HG02763 (cell line): ENCODE data around the gene CALM1.

Experiments
- ATAC-seq: cut with Tn5 transposase; IDR thresholded peaks from one replicate; pipeline ENCODE4 v1.9.1; 2021; ENCODE audit warnings: mild to moderate bottlenecking, moderate library complexity; ENCODE audit not compliant: unreplicated experiment

Gene CALM1

DNA sequence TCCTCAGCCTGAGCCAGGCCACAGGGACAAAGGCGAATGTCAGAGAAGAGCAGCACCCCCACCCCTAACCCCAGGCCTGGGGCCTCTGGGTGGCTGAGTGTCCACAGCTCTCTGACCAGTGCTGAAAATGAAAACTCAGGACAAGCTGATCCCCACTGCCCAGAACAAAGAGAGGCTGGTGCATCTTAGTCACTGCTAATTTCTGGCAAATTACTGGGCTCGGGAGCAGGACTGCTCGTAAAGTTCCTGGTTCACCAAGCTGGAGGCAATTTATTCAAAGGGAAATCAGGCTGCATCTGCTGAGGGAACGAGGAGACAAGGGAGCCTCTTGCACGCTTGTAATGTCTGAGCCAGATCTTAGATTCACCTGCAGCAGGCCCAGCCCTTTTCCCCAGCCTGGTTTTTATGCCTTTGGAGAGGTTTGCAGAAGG lies 43.2 kb downstream of the CALM1 start:
- no peak for ATAC-seq

DNA sequence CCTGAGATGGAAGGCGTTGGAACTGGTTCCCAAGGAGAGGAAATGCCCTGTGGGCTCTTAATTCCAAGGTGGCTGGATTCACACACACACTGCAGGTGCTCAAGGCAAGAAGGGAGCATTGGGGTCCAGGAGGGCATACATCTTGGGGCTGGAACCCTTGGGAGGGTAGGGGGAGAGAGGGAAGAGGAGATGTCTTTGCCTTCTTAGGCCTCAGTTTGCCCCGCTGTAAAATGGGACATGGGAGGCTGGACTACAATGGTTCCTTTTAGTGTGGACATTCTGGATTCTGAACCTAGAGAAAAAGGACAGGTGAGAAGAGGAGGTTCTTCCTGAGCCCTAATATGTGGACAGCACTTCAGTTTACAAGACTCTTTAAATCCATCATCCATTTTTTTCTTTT lies 43.8 kb downstream of the CALM1 start:
- no peak for ATAC-seq

DNA sequence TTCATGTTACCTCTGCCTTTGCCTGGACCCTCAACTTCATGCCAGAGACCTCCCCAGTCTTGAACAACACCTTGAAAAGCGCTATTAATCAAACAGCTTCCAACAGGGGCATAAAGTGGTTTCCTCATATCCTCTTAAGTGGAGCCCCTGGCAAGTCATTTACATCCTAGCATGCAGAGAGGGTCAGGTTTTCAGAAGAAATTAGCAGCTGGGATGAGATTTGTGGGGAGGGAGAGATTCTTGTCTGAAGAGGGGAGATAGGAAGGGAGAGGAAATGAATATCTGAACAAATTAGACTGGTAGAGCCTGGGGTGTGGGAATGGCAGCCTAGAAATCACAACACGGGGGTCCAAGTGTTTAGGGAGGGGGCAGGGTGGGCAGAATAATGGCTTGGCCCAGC lies 45.6 kb downstream of the CALM1 start:
- no peak for ATAC-seq

DNA sequence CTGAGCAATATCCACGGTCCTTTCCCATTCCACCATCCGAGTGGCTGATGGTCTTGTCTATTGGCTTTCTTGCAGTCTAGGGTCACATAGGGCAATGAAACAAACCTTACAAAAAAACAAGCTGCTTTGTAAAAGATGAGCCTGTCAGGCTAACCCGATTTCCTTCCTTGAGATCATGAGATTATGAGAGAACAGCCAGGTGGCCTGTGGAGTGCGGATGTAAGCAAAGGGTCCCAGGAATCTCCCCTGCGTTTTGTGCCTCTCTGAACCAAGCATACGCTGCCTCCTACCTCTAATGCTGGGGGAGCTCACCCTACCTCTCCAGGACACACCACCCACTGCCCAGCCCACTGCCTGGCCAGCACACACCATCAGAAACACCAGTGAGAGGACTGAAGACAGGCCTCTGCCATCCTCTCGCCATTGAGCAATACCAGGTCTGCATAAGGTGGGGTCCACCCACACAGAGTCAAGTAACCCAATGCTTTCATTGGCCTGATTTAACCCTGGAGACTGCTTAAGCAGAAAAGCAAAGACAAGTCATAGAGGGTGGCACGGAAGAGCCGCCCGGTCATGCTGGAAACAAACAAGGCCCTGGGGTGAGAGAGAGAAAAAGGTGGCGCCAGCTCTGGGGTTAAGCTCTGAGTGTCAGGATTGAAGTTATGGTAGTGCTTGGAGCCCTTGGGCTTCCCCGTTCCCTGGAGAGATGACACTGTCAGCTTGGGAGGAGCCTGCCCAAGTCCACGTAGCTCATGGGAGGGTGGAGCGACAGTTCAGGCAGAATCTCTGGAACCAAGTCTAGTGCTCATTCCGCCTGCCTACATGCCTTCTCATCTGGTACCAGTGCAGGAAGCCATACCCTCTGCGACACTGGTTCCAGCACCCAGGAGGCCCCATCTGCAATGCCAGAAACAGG lies 46.6 kb downstream of the CALM1 start:
- no peak for ATAC-seq

GRCh38 chr14:90444077-90444696 lies 47.4 kb downstream of the CALM1 start:
- ATAC-seq, result no peak

DNA sequence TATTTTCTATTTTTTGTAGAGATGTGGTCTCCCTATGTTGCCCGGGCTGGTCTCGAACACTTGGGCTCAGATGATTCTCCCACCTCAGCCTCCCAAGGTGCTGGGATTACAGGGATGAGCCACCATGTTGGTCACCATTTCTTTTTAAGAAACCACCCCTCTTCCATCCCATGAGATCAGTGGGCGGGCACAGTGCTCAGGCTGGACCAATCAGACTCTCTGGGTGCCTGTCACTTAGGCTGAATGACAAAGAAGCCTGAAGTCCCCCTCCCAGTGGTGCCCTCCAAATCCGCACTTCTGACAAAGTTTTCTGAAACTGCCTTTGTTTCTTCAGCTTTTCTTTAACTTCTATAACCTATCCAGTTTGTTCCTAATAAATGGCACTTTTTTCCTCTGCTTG lies 48.2 kb downstream of the CALM1 start:
- ATAC-seq, result no peak

DNA sequence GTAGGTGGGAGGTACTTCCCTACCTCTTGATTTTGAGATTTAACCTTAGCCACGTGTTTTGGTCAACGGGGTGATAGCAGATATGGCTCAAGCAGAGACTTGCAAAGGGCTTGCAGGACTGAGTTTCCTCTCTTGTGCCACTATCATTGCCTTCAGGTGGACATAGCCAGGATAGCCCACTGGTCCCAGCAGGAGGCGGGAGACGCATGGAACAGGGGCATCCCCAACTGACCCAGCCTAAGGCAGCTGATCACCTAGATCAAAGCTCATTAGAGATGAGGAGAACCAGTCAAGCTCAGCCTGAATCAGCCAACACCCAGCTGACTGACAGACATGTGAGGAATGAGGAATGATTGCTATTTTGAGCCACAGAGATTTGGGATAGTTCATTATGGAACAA lies 49.6 kb downstream of the CALM1 start:
- no peak for ATAC-seq

DNA sequence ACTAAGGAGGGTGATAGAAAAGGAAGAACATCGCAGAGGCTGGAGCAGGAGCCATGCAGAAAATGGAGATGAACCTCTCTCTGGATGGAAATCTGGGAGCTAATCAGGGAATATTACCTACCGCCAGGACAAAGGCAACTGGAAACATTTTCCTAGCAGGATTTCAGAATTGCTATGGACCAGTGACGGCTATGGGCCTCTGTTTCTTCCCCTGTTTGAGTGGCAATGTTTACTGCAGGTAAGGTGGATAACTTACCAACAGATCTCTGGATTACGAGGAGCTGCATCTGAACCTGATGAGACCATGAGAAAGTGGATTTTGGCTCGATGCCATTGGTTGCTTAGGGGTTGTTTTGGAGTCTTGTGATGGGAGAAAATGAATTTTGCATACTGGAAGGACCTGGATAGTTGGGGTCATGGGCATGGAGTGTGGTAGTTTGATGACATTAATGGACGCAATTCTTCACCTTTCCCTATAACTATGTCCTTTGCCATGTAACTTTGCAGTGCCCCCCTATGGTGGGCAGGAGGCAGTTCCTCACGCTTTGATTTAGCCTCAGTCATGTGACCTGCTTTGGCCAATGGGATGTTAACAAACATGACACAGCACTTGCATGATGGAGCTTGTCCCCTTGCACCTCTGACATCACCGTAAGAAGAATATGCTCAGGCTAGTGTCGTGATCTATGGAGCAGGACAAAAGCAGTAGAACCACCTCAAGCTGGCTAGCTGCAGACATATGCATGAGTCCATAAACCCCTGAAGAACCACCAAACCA lies 51.1 kb downstream of the CALM1 start:
- ATAC-seq, result no peak

GRCh38 chr14:90449411-90449810 lies 52.6 kb downstream of the CALM1 start:
- no peak for ATAC-seq

DNA sequence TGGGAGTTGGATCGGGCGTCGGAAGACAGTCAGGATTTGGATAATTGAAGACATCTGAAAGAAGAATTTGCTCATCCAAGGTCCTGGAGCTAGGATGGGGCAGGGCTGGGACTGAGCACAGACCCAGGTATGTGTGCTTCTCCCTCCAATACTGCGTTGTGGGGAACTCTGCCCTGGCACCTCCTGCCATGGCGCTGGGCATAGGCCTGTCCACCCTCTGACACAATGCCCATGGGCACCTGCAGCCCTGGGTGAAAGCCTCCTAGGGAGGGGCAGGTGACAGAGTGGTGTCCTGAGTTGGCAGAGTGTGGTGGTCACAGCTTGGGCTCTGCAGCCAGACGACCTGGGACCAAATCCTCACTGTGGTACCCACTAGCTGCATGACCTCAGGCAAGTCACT lies 53.3 kb downstream of the CALM1 start:
- ATAC-seq, result no peak

DNA sequence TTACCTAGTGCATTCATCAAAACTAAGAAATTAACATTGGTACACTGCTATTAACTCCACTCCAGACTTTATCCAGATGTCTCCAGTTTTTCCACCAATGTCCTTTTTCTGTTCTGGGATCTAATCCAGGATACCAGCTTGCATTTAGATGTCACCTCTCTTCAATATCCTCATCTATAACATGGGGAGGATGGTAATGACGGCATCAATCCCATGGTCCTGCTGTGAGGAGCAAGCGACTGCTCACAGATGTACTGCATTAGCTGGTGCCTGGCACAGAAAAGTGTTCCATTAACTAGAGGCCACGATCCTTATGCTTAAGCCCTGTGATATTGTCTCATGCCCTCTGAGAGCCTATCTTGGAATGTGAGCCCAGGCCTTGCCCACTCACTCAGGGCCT lies 53.8 kb downstream of the CALM1 start:
- ATAC-seq, result no peak

DNA sequence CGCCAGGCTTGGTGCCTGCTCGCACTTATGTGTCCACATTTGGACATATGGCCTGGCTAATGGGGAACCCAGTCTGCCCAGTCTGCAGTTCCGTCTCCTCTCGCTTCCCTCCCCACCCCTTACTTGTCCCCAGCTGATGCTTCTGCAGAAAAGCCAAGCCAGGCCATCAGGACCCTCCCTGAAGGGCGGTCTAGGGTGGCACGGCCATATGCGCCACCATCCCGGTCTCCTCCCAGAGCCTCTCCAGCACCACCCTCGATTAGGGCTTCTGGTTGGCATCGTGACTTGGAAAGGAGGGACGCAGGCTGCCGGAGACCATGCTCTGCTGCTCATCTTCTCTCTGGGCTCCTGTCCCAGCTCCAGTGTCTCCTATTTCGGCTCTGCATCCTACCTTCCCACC lies 54.6 kb downstream of the CALM1 start:
- ATAC-seq, result no peak

DNA sequence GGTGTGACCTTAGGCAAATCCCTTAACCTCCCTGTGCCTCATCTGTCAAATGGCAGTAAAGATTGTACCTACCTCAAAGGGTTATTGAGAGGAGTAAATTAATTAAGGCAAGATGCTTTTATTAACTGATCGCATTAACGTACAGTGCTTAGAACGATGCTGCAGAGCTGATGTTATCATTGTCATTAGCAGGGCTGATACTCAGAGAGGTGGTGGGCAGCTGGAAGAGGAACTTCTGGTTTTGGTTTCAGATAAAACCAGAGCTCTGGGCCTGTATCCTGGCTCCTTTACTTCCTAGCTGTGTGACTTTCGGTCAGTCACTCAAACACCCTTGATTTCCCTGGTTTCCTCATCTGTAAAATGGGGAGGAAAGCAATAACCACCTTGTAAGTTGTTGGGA lies 55.1 kb downstream of the CALM1 start:
- no peak for ATAC-seq

DNA sequence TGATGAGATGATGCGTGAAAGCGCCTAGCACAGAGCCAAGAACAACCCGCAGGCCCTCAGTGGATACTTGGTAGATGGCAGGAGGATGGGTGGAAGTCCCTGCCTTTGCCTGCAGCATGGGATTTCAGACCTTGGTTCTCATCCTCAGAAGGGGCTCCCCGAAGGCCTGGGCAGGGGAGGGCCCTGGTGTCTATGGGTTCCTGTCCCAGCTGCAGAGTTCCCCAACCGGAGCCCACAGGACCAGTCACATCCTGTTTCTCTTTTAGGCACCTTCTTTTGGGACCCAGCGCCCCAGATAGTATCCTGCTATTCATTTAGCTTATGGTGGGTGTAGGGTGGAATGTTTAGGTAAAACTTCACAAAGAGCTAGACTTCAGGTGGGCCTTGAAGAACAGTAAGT lies 55.5 kb downstream of the CALM1 start:
- ATAC-seq, result no peak

DNA sequence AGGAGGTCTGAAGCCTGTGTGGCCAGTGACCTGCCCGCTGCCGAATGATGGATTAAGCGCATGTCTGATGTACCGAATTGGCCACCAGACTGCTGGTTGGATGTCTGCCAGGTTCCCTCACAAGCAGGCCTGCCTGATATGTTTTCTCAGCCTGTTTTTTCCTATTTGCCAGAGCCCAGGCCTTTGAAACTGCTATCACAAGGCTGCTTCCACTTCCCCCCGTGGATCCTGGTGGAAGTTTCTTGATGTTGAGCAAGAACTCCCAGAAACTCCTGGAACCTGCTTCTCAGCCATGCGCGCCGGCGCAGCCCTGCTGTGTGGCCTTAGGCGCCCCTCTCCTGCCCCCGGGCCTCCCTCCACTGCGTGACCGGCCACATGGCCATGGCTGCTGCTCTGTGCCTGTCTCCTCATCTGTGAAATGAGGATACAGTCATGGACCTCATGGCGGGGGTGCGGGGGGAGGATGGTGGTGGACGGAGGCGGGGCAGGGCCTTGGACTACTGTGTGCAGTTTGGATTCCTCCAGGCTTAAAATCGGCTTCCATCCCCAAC lies 56.6 kb downstream of the CALM1 start:
- no peak for ATAC-seq

- ATAC-seq, result no peak
Observed at GRCh38 chr14:90454041-90455000, 57.5 kb downstream of the CALM1 start.

DNA sequence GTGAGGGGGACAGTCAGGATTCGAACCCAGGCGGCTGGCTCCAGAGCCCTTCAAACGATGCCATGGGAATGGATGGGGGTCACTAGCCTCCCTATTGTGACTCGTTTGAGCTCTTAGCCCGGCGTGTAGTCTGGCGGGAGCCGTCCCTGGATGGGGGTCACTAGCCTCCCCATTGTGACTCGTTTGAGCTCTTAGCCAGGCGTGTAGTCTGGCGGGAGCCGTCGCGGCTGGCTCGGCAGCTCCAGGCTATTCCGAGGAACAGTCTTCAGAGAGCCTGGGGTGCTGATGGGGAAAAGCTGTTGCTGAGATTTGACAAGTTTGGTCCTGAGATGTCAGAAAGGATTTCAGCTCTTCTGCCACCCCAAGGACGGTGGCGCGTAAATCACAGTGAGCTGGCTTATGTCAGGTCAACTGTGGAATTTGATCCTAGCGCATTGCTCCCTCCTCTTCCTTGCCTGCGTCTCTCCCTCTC lies 58.3 kb downstream of the CALM1 start:
- ATAC-seq, result no peak

GRCh38 chr14:90456551-90456950 lies 59.7 kb downstream of the CALM1 start:
- no peak for ATAC-seq

DNA sequence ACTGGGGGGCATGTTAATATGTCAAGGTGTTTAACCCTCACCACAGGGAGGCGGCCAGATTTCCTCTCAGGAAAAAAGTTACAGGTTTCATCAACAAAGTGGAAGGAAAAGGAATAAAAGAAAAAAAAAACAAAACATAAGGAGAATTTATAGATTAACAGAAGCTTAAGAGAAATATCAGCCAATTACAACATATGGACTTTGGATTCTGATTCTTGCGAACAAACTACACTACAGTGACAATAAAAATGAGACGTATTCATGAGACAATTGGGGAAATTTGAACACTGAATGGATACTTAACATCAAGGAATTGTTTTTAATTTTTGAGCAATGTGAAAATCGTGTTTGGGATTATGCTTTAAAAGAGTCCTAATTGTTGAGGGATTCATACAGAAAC lies 60.4 kb downstream of the CALM1 start:
- no peak for ATAC-seq
